Neutrophil (primary cell): ENCODE data around the gene LAD1.

Experiments
- H3K27ac ChIP-seq: fragments of 200-600 bp; sonication (generic); 2 replicates; pipeline ENCODE4 v1.5.1; 2016; ENCODE audit warnings: mild to moderate bottlenecking, moderate library complexity
- H3K27me3 ChIP-seq: fragments of 200-600 bp; sonication (generic); 2 replicates; pipeline ENCODE4 v1.6.0; 2016; ENCODE audit warnings: mild to moderate bottlenecking
- H3K36me3 ChIP-seq: fragments of 200-600 bp; sonication (generic); 2 replicates; pipeline ENCODE4 v1.5.1; 2017
- H3K4me1 ChIP-seq, 2 experiments: fragments of 200-600 bp in 1 of 2; sonication (generic) in 1 of 2; 1 replicate in 1 of 2; 2 replicates in 1 of 2; pipeline versions ENCODE4 v1.5.1 to v1.6.1; 2013 to 2016; ENCODE audit warnings: low read depth in 1 of 2, low read length in 1 of 2, mild to moderate bottlenecking in 1 of 2, moderate library complexity in 1 of 2; ENCODE audit not compliant: control insufficient read depth in 1 of 2, insufficient read depth in 1 of 2
- H3K4me3 ChIP-seq, 2 experiments: fragments of 200-600 bp in 1 of 2; sonication (generic) in 1 of 2; 1 replicate in 1 of 2; 2 replicates in 1 of 2; pipeline ENCODE4 v1.5.1; 2013 to 2016; ENCODE audit warnings: low read depth in 1 of 2, low read length in 1 of 2, mild to moderate bottlenecking in 1 of 2, moderate library complexity in 1 of 2
- H3K9me3 ChIP-seq: fragments of 200-600 bp; sonication (generic); 2 replicates; pipeline ENCODE4 v1.5.1; 2016
- TF ChIP-seq, protein P1 (sequence below): fragments of 200-600 bp; sonication (generic); IDR thresholded peaks from 2 replicates; pipeline ENCODE4 v1.5.1; 2016; ENCODE audit warnings: antibody characterized with exemption

Gene LAD1

GRCh38 chr1:201345081-201345355 is 54.1 kb downstream of the LAD1 start:
- H3K4me1 ChIP-seq: no peaks in the 10 kb centered on the region
- H3K27ac ChIP-seq: no peak overlapping the region
- no peaks in the 10 kb centered on the region for H3K9me3 ChIP-seq
- no peaks in the 10 kb centered on the region for H3K36me3 ChIP-seq
- TF ChIP-seq, protein P1, sequence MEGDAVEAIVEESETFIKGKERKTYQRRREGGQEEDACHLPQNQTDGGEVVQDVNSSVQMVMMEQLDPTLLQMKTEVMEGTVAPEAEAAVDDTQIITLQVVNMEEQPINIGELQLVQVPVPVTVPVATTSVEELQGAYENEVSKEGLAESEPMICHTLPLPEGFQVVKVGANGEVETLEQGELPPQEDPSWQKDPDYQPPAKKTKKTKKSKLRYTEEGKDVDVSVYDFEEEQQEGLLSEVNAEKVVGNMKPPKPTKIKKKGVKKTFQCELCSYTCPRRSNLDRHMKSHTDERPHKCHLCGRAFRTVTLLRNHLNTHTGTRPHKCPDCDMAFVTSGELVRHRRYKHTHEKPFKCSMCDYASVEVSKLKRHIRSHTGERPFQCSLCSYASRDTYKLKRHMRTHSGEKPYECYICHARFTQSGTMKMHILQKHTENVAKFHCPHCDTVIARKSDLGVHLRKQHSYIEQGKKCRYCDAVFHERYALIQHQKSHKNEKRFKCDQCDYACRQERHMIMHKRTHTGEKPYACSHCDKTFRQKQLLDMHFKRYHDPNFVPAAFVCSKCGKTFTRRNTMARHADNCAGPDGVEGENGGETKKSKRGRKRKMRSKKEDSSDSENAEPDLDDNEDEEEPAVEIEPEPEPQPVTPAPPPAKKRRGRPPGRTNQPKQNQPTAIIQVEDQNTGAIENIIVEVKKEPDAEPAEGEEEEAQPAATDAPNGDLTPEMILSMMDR: no peak
- H3K4me3 ChIP-seq: no peak overlapping the region
- H3K27me3 ChIP-seq: peaks cover 44% of the 10 kb centered on the region

DNA sequence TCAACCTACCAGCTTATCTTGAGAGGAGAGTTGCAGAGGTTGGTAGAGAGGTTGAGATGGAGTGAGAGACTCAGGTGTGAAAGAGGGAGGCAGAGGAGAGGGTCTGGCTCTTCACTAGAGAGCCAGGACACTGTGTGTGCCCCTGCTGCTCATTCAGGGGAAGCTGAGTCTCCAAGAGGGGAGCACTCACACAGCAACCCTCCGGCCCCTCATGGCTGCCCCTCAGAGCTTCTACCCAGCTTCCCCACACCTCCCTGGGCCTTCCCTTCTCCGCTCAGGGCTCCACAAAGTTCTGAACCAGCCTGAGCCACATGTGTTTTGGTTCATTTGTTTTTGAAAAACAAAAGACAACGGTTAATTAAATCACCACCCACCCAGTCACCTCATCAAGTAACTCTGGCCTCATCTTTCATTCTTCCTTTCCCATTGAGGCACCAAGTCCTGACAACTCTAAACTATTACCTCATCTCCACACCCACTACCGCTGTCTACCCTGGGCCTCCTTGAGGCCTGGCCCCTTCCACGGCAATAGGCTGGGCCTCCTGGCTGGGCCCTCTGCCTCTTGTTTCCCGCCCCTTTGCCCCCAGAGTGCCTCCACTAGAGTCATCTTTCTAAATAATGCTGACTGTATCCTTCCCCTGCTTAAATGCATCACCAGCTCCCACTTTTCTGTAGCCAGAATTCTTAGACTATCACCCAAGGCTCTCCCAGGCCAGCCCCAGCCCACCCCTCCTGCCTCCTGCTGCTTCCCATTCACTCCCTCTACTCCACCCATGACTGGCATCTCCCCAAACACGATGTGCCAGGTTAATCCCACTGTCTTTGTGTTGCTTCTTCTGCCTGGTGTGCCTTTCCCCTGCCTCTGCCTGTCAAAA is 54.7 kb downstream of the LAD1 start:
- TF ChIP-seq, protein P1: no peak
- no peak overlapping the region for H3K27ac ChIP-seq
- H3K9me3 ChIP-seq: no peaks in the 10 kb centered on the region
- peaks cover 46% of the 10 kb centered on the region for H3K27me3 ChIP-seq
- no peak overlapping the region for H3K4me3 ChIP-seq
- no peaks in the 10 kb centered on the region for H3K4me1 ChIP-seq
- H3K36me3 ChIP-seq: no peaks in the 10 kb centered on the region

DNA sequence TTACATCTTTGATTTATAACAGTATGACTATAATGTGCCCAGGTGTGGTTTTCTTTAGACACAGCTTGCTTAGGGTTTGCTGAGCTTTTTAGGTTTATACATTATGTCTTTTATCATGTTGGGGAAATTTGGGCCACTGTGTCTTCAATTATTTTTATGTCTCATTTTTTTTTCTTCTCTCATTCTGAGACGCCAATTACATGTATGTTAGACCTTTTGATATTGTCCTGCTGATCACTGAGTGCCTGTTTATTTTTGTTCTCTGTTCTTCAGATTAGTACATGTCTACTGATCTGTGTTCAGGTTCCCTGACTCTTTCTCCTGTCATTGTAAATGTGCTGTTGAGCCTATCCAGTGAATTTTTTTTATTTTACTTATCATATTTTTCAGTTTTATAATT is 57.7 kb downstream of the LAD1 start:
- Histone ChIP-seq H3K27me3 (peaks cover 35% of the 10 kb centered on the region), H3K27ac (no peak overlapping the region), H3K36me3 (no peaks in the 10 kb centered on the region), H3K9me3 (no peaks in the 10 kb centered on the region), H3K4me3 (no peak overlapping the region), H3K4me1 (no peaks in the 10 kb centered on the region)
- TF ChIP-seq, protein P1: no peak

- Histone ChIP-seq H3K9me3 (no peaks in the 10 kb centered on the region), H3K36me3 (no peaks in the 10 kb centered on the region), H3K27ac (no peak overlapping the region), H3K4me1 (no peaks in the 10 kb centered on the region), H3K27me3 (peaks cover 16% of the 10 kb centered on the region), H3K4me3 (no peak overlapping the region)
- TF ChIP-seq, protein P1: no peak
Measured at GRCh38 chr1:201336711-201337450, 62.2 kb downstream of the LAD1 start.

- H3K4me3 ChIP-seq: no peak overlapping the region
- H3K4me1 ChIP-seq: no peaks in the 10 kb centered on the region
- no peaks in the 10 kb centered on the region for H3K36me3 ChIP-seq
- H3K27ac ChIP-seq: no peak overlapping the region
- TF ChIP-seq, protein P1: no peak
- H3K27me3 ChIP-seq: peaks cover 12% of the 10 kb centered on the region
- no peaks in the 10 kb centered on the region for H3K9me3 ChIP-seq
Measured at GRCh38 chr1:201335901-201336300, 63.2 kb downstream of the LAD1 start.
